ENCODE data around the gene GLI3.

- no peak for TF ChIP-seq CTCF (IDR thresholded peaks at IDR 0.05; ENCODE audit: low read depth, low read length)
- TF ChIP-seq EZH2phosphoT487 (IDR thresholded peaks at IDR 0.05; ENCODE audit: low read depth), result no peak
Measured at GRCh38 chr7:41996381-41997035, 240.5 kb downstream of the GLI3 start.

Measured in OCI-LY3 (cell line).